K562 (cell line): Measurements from ENCODE around the gene SNX14. TPM values are rescaled to one million over a fixed set of nuclear protein-coding genes. Genes with fewer than 3 reads are reported as not detected.

Experiments
- HMGXB4 ChIP-seq: sonication (generic); formaldehyde crosslinking; IDR thresholded peaks from 2 replicates; pipeline ENCODE4 v1.8.1; 2023; ENCODE audit warnings: mild to moderate bottlenecking, missing genetic modification reagents
- LEF1 ChIP-seq: fragments of 450-650 bp; IDR thresholded peaks from 2 replicates; pipeline ENCODE4 v1.6.1; 2016; ENCODE audit warnings: mild to moderate bottlenecking
- MAFK ChIP-seq: IDR thresholded peaks from 2 replicates; pipeline ENCODE4 v1.6.1; 2011; ENCODE audit warnings: low read length, improper control_type of control experiment
- NUFIP1 ChIP-seq: fragments of 450-650 bp; IDR thresholded peaks from 2 replicates; pipeline ENCODE4 v1.6.1; 2018; ENCODE audit not compliant: partially characterized antibody
- RBBP5 ChIP-seq: fragments of 200-600 bp; sonication (generic); IDR thresholded peaks from 2 replicates; pipeline ENCODE4 v1.6.1; 2012; ENCODE audit warnings: borderline replicate concordance, mild to moderate bottlenecking, low read length, control low read depth, inconsistent platforms; ENCODE audit not compliant: insufficient read depth, poor library complexity, severe bottlenecking
- RREB1 ChIP-seq: fragments of 250-450 bp; sonication (Bioruptor Pico); IDR thresholded peaks from 2 replicates; pipeline ENCODE4 v1.4.0; 2020
- TEAD4 ChIP-seq, 2 experiments: sonication (generic) in 1 of 2; formaldehyde crosslinking in 1 of 2; IDR thresholded peaks; 2 replicates each; pipeline versions ENCODE4 v1.6.1 to v1.8.0; 2012 to 2022; ENCODE audit warnings: borderline replicate concordance in 1 of 2, inconsistent platforms in 1 of 2, low read length in 1 of 2, mild to moderate bottlenecking in 1 of 2, missing genetic modification reagents in 1 of 2
- polyA plus RNA-seq, 8 experiments: library from polyadenylated mRNA; depleted of rRNA in 4 of 8; stranded (reverse) in 5 of 8; unstranded in 3 of 8; fragments of >200 nt; fragmentation: Nextera tagmentation in 2 of 8; fragmentation: Illumina TruSeq in 1 of 8; extraction: Ambion mirVana in 2 of 8; extraction: Trizol in 1 of 8; gene quantifications; 2 replicates each; pipeline versions ENCODE4 v1.2.1 to v1.2.3, GENCODE V29; 2011 to 2014; ENCODE audit warnings: inconsistent platforms in 1 of 8, missing spikeins in 1 of 8
- total RNA-seq, 7 experiments: library from RNA; depleted of rRNA in 6 of 7; stranded (reverse); fragments of >200 nt in 6 of 7; fragmentation: Illumina TruSeq in 2 of 7; extraction: Trizol in 2 of 7; gene quantifications; 2 replicates each; pipeline versions ENCODE4 v1.2.1 to v1.2.3, GENCODE V29; 2011 to 2021; ENCODE audit warnings: low replicate concordance in 1 of 7

Gene SNX14
- total and polyA plus RNA-seq, 9 of the 15 experiments (the other 6 are each of a cell fraction or from before 2014, with no cell fraction given): 46.5 to 140 (median 71.2) TPM

GRCh38 chr6:85574932-85575598 is 18.6 kb downstream of the SNX14 start (continued):
- no peak for TF ChIP-seq RREB1 (CRISPR knock-in tag)
- no peak for TF ChIP-seq HMGXB4 (CRISPR knock-in tag)
- TF ChIP-seq RBBP5: no peak
- no peak for TF ChIP-seq MAFK
- no peak for TF ChIP-seq LEF1
- no peak for TF ChIP-seq NUFIP1
- no peak for TF ChIP-seq TEAD4 (IDR thresholded peaks at IDR 0.05; ENCODE audit: low read length)
- TF ChIP-seq TEAD4 (CRISPR knock-in tag; IDR thresholded peaks at IDR 0.05; ENCODE audit: borderline replicate concordance): no peak
